Measurements from ENCODE around the gene SORD. TPM values are rescaled to one million over a fixed set of nuclear protein-coding genes. Genes with fewer than 3 reads are reported as not detected.
"Not testable (repeated sequence)": the region's sequence is repeated elsewhere in the genome, so short reads cannot be mapped to it uniquely, and the experiment has no call there.

Gene SORD
- total RNA-seq = 10 to 100 TPM; 29.9 to 30.5 TPM

DNA sequence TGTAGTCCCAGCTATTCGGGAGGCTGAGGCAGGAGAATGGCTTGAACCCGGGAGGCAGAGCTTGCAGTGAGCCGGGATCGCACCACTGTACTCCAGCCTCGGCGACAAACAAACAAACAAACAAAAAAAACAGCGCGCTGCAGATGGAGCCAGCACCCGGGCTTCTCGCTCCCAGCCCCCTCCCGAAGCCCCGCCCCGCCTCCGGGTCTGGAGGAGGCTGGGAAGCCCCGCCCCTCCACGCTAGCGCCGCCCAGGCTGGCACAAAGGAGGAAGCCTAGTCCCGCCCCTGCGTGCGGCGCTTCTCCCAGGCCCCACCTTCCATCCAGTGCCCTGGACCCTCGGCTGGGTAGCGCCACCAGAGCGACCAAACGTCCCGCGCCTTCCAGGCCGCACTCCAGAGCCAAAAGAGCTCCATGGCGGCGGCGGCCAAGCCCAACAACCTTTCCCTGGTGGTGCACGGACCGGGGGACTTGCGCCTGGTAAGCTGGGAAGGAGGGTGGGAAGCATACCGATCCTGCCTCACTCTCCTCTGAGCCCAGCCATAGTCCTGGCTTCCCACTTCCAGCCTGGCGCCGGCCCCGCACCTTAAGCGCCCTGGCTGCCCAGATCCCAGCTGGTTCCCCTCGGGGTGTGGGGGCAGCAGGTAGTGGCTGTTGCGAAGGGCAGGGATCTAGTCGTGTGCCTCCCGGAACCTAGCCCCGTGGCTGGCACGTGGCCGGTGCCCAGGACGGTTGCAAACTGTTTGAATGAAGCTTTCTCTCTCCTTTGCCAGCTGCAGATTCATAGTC lies at the start of gene SORD:
Gene SORD (plus strand): TSS at position 325 of the 788 bp plus-strand sequence. CDS start 89 bp downstream, at position 414.
- POLR2A ChIA-PET = no interaction called here
- CTCF ChIA-PET = interaction anchor here (0.8 to 1.3 kb wide), 2 partner anchors 15 to 145 kb away, joined by 3 to 4 read pairs; no protein-coding TSS in a partner anchor

DNA sequence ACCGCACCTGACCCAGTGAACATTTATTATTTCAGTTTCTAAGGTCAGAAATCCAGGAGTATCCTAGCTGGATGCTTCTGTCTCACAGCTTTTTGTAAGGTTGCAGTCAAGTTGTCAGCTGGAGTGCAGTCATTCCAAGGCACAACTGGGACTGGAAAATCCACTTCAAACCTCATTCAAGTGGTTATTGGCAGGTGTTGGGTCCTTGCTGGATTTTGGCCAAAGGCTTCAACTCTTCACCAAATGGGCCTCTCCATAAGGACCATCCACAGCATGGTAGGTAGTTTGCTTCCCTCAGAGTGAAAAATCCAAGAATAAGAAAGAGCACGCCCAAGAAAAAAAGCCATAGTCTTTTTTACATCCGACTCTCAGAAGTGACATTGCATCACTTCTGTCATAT lies 46.8 kb upstream of the SORD start:
- POLR2A ChIA-PET, CTCF ChIA-PET: not testable (repeated sequence)

DNA sequence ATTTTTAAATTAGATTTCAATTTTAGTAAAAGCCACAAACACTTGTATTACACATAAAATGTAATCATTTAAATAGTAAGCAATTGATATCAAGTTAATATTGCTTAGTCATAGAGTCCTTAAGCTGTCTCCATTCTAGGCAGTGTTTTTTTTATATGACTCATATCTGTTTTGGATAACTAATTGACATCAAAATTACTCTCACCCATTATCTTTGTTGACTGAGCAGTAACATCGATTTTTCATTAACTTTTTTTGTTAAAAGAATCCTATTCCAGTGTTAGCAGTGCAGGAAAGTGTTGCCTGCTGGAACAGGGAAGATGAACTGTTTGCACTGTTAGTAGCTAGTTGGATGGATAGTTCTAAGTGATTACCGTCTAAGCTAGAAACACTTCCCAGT lies 45.2 kb upstream of the SORD start:
- POLR2A ChIA-PET, CTCF ChIA-PET: not testable (repeated sequence)

DNA sequence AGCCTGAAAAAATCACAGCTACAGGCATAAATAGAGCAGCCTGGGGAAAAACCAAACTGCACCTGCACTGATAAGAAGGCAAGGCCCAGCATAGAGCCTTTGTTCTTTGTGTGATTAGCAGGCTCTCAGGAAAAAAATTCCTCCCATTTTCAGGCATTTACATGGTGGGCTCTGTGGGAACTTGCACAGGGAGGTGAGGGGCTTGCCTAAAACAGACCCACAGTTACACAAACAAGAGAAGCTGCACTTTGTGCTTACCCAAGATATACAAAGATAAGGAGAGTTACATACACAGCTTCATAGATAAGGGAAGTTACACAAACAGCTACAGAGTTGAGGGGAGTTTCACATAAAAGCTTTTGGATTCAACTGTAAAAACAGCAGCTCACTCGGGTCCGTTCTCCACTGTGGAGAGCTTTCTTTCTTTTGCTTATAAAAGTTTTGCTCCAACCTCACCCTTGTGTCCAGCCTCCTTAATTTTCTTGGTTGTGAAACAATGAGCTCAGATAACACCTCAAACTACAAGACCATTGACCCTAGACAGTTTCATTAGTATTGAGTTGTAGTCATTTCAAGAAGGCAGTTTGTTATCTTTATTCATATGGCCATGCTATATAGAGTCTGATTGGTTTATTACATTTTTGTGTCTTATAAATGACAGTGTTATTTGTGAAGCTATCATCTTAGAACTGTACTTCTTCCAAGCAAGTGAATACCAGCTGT lies 43.2 kb upstream of the SORD start:
- CTCF ChIA-PET = interaction anchor here (0.6 kb wide), 1 partner anchor 77 kb away, joined by 3 read pairs; no protein-coding TSS in a partner anchor
- POLR2A ChIA-PET = not testable (repeated sequence)

DNA sequence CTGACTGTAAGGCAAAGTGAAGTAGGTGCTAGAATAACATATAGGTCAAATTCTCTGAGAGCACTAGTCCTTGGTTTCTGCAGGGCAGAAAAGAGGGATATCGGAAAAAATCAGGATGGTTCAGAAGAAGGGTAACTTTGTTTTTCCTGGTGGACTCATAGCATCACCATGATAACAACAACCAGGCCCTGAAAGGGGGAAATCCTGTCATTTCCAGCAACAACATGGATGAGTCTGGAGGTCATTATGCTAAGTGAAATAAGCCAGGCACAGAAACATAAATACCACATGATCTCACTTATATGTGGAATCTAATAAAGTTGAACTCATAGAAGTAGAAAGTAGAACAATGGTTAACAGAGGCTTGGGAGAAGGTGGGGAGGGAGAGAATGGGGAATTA lies 38.9 kb upstream of the SORD start:
- POLR2A ChIA-PET, CTCF ChIA-PET: not testable (repeated sequence)

DNA sequence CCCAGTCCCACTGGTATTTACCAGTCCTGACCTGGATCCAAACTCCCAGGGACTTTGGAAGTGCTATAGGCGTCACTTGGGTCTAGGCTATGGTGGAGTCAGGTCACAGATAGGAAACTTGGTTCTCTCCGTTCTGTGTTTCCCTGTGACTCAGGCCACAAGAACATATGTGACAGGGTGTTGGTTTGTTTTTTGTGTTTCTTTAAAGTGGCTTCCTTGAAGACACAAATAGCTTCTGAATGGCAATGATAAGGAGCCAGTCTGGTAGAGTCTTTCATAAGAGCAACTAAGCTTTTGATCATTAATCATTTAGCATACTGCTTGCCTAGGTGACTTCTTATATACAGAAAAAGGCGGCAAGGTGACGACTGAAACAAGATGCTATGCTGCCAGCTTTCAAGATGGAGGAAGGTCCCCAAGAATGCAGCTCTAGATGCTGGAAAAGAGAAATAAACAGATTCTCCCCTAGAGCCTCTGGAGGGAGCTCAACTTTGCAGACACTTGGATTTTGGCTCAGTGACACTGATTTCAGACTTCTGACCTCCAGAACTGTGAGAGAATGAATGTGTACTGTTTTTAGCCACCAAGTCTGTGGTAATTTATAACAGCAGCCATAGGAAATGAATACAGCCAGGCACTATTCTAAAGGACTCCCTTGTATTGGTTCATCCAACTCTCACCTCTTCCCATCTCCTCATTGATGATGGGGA lies 36.5 kb upstream of the SORD start:
- CTCF ChIA-PET = not testable (repeated sequence)

DNA sequence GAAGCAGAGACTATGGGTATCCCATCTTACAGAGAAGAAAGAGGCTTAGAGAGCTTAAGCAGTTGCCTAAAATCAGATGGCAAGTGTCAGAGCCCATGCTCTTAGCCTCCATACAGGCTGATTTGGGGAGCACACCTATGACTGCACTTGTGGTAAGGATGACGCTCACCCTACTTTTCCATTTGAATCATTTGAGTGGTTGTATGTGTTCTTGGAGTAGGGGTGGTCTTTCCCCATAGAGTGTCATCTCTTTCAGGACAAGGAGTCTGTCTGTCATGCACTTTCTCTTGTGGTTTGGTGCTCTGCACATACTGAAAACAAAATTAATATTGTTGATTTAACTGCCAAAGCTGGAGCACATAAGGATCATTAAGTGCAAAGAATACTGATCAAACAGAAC lies 35.3 kb upstream of the SORD start:
- POLR2A ChIA-PET, CTCF ChIA-PET: not testable (repeated sequence)

More for the DNA sequence above, 36.5 kb upstream of the SORD start:
- POLR2A ChIA-PET = interaction anchor here (0.6 kb wide), 1 partner anchor 75 kb away, joined by 4 read pairs; no protein-coding TSS in a partner anchor

DNA sequence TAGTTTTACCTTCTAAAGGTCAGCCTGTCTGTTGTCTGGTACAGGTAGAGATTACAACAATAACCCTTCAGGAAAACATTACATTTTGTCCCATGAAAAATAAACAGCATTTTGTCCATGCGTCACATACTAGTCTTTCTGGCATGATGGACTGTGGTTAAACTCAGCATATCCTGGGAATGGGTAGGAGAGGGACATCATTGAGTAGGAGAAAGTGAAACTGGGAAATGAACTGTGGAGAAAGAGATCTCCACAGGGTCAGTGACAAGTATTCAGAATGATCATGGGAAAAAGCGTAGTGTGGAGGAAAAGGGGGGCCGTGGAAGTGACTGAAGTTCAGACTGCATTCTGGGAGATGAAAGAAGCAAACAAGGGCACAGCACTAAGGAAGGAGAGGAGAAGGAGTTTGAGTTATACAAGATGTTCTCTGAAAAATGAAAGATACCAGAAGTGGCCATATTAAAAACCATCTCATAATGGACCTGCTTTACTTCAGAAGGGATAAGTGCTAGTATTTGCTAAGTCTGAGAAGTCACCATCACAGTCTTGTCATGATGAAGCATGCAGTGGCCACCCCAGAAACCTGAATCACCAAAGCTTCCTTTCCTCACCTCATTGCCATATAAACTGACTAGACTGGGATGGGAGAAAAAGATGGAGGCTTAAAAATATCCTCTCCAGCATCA lies 34.7 kb upstream of the SORD start:
- POLR2A ChIA-PET = not testable (repeated sequence)

DNA sequence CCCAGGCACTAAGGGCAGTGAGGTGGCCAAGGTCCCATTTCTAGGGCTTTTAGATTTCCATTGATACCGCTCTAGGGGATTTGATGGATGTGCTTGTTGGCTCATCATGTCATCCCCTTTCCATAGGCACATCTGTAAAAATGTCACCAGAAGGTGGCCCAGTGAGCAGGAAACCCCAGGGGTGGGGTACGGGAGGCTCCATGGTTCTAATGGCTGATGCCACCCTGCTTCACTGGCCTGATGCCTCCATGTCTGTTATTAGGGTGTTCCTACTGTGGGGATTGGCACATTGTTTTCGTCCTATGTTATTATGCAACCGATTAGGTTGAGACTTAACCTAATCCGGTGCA lies 34.1 kb upstream of the SORD start:
- CTCF ChIA-PET = not testable (repeated sequence)

More for the DNA sequence above, 34.7 kb upstream of the SORD start:
- CTCF ChIA-PET = not testable (repeated sequence)

DNA sequence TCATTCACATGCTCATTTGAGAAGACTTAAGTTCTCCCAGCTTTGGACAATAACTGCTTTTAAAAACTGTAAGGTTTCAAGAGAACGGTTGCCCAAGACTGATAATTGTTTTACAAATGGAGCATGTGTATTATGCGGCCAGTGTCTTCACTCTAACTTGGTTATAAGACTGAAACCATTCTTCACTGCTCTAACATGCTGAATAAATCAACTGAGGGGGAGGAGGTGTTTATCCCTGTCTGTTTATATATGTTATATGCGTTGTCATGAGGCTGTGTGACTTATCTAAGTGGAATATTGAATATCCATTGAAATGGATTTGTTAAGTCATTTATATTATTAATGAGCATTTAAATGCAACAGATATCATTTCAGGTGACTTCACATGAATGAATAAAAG lies 25.4 kb upstream of the SORD start:
- POLR2A ChIA-PET, CTCF ChIA-PET: not testable (repeated sequence)

More for the DNA sequence above, 34.1 kb upstream of the SORD start:
- POLR2A ChIA-PET = not testable (repeated sequence)

DNA sequence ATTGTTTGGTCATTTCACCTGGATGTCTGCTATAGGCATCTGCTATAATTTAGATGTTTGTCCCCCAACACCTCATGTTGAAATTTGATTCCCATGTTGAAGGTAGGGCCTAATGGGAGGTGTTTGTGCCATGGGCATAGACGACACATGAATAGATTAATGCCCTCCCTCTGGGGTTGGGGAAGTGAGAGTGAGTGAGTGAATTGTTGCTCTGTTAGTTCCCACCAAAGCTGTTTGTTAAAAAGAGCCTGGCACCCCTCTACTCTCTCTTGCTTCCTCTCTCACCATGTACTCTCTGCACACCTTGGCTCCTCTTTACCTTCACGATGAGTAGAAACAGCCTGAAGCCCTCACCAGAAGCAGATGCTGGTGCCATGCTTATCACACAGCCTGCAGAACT lies 23.9 kb upstream of the SORD start:
- ChIA-PET CTCF (no interaction called here), POLR2A (no interaction called here)

DNA sequence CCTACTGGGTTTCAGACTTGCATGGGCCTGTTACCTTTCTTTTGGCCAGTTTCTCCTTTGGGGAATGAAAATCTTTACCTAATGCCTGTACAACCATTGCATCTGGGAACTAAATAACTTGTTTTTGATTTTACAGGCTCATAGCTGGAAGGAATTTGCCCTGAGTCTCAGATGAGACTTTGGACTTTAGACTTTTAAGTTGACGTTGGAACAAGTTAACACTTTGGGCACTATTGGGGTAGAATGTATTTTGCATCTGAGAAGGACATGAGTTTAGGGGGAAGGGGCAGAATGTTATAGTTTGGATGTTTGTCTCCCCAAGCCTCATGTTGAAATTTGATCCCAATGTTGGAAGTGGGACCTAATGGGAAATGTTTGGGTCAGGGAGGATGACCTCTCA lies 21.8 kb upstream of the SORD start:
- POLR2A ChIA-PET, CTCF ChIA-PET: not testable (repeated sequence)

DNA sequence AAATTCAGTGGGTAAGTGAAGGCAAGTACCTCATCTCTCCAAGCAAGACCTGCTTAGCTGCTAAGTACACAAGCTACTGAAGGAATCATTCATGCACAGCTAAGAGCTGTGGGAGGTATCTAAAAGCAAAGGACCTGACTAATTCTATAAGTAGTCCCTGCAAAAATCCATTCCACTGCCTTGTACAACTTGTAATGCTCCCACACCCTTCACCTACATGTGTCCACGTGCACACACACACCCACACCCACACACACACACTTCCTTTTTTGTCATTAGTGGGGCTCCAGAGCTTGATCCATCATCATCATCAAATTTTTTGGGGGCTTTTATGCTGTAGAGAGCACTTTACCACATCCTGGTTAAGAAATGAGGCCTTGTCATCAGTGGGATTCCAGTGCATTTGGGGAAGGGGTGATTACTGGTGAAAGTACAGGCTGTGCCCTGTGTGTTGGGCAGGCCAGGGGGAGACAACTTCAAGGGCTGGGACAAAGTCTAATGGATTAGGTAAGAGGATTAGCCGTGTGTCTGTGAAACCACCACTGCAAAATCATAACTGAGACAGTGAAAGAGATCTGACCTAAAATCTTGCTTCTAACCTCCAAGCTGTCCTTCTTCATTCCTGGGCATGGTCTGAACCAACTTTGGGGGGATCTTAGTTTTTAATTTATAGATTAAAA lies 19.1 kb upstream of the SORD start:
- POLR2A ChIA-PET = not testable (repeated sequence)
- CTCF ChIA-PET = interaction anchor here (0.6 kb wide), 1 partner anchor 251 kb away, joined by 3 read pairs; no protein-coding TSS in a partner anchor

DNA sequence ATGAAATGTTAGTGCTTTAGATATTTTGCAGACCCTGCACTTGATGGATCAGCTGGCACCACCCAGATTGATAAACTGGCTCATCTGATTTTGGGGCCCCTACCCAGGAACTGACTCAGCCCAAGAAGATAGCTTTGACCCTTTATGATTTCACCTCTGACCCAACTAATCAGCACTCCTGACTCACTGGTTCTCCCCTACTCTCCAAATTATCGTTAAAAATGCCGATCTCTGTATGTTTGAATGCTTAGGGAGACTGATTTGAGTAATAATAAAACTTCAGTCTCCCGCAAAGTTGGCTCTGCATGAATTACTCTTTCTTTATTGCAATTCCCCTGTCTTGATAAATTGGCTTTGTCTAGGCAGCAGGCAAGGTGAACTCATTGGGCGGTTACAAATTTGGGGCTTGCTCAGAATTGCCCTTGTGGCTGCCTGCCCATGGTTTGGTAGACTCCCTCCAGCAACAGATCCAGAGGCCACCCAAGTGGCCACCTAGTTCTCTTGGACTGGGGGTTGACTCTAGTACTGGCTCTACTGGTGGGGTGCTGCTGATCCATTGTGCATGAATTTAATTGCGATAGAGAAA lies 18.3 kb upstream of the SORD start:
- POLR2A ChIA-PET = not testable (repeated sequence)
- CTCF ChIA-PET = interaction anchor here (0.6 kb wide), 1 partner anchor 250 kb away, joined by 3 read pairs; no protein-coding TSS in a partner anchor

DNA sequence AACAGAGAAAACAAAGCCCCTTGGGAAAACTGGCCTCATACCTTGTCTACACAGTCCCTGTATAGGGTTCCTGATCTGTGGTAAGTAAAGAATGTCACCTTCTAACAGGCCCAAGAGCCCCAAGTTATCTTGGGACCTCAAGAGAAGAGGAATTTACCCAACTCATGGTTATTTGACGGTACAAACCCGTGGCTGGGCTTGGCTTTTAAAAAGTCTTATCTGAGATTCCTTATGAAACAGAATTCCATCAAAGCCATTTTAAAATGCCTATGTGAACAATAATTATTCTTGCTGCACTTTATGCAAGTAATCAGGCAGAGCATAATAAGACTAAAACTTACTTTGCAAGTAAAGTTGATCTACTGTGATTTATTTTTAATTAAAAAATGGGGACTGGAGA lies 13.9 kb upstream of the SORD start:
- ChIA-PET CTCF (no interaction called here), POLR2A (no interaction called here)

DNA sequence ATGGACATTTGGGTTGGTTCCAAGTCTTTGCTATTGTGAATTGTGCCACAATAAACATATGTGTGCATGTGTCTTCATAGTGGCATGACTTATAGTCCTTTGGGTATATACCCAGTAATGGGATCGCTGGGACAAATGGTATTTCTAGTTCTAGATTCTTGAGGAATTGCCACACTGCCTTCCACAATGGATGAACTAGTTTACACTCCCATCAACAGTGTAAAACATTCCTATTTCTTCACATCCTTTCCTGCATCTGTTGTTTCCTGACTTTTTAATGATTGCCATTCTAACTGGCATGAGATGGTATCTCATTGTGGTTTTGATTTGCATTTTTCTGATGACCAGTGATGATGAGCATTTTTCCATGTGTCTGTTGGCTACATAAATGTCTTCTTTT lies 7.9 kb upstream of the SORD start:
- POLR2A ChIA-PET, CTCF ChIA-PET: not testable (repeated sequence)

DNA sequence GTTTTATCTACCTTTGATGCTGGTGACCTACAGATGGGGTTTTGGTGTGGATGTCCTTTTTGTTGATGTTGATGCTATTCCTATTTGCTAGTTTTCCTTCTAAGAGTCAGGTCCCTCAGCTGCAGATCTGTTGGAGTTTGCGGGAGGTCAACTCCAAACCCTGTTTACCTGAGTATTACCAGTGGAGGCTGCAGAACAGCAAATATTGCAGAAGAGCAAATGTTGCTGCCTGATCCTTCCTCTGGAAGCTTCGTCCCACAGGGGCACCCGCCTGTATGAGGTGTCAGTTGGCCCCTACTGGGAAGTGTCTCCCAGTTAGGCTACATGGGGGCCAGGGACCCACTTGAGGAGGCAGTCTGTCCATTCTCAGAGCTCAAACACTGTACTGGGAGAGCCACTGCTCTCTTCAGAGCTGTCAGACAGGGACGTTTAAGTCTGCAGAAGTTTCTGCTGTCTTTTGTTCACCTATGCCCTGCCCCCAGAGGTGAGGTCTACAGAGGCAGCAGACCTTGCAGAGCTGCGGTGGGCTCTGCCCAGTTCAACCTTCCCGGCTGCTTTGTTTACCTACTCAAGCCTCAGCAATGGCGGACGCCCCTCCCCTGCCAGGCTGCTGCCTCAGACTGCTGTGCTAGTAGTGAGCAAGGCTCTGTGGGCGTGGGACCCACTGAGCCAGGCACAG lies 2.6 kb upstream of the SORD start:
- POLR2A ChIA-PET = not testable (repeated sequence)

DNA sequence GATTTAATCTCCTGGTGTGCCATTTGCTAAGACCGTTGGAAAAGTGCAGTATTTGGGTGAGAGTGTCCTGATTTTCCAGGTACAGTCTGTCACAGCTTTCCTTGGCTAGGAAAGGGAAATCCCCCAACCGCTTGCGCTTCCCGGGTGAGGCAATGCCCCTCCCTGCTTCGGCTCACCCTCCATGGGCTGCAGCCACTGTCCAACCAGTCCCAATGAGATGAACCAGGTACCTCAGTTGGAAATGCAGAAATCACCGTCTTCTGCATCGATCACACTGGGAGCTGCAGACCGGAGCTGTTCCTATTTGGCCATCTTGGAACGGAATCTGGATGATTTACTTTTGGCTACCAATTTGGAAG lies 2.1 kb upstream of the SORD start:
- POLR2A ChIA-PET, CTCF ChIA-PET: not testable (repeated sequence)

More for the DNA sequence above, 2.6 kb upstream of the SORD start:
- CTCF ChIA-PET = not testable (repeated sequence)

DNA sequence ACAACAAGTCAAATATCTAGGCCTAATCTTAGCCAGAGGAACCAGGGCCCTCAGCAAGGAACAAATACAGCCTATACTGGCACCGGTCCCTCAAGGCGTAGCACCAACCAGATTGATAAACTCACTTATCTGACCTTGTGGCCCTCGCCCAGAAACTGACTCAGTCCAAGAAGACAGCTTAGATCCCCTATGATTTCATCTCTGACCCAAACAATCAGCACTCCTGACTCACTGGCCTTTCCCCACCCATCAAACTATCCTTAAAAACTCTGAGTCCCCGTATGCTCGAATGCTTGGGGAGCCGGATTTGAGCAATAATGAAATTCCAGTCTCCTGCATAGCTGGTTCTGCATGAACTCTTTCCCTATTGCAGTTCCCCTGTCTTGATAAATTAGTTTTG lies 1.6 kb upstream of the SORD start:
- ChIA-PET POLR2A (no interaction called here), CTCF (interaction anchor here (0.6 kb wide), 1 partner anchor 53 kb away, joined by 3 read pairs; no protein-coding TSS in a partner anchor)
